ENCODE measurements around the gene FIP1L1. TPM values are rescaled to one million over a fixed set of nuclear protein-coding genes. Genes with fewer than 3 reads are reported as not detected.

FIP1L1 gene
- total and polyA plus RNA-seq, 2 of the 13 experiments (the other 11 are each of a cell fraction or from before 2014, with no cell fraction given): 14.9 to 69.4 TPM

GRCh38 chr4:53485658-53486040 is 108.2 kb downstream of the FIP1L1 start (continued):
- no peak for TF ChIP-seq ZNF18 (CRISPR knock-in tag; IDR thresholded peaks at IDR 0.05; ENCODE audit: insufficient replicate concordance)
- TF ChIP-seq, protein P1, sequence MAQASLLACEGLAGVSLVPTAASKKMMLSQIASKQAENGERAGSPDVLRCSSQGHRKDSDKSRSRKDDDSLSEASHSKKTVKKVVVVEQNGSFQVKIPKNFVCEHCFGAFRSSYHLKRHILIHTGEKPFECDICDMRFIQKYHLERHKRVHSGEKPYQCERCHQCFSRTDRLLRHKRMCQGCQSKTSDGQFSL (CRISPR knock-in tag; IDR thresholded peaks at IDR 0.05): no peak
- no peak for TF ChIP-seq ZBTB42 (CRISPR knock-in tag; IDR thresholded peaks at IDR 0.05)
- no peak for TF ChIP-seq EED (CRISPR knock-in tag; IDR thresholded peaks at IDR 0.05)
- TF ChIP-seq ZFP41 (CRISPR knock-in tag; IDR thresholded peaks at IDR 0.05; ENCODE audit: borderline replicate concordance): no peak
- TF ChIP-seq THAP11 (CRISPR knock-in tag; IDR thresholded peaks at IDR 0.05): no peak
- TF ChIP-seq KLF12 (CRISPR knock-in tag; IDR thresholded peaks at IDR 0.05; ENCODE audit: borderline replicate concordance): no peak
- no peak for TF ChIP-seq CBX2 (IDR thresholded peaks at IDR 0.05; ENCODE audit: low read depth, low read length)
- TF ChIP-seq CBX2 (CRISPR knock-in tag; IDR thresholded peaks at IDR 0.05; ENCODE audit: low read depth): no peak

GRCh38 chr4:53487766-53488165 is 110.3 kb downstream of the FIP1L1 start:
- H3K27me3 ChIP-seq (ENCODE audit: control insufficient read depth in 1 of 2, insufficient read depth in 2 of 2, low read length in 2 of 2): 0 out of 5 replicates have a peak, but pooled peaks cover 0 to 4% of the 10 kb centered on the region in 2 experiments
- no peak overlapping the region for H3K27ac ChIP-seq (ENCODE audit: extremely low read length, insufficient read depth, low read length)
- H3K9ac ChIP-seq (ENCODE audit: insufficient read depth, low read depth, low read length): no peak overlapping the region
- no peaks in the 10 kb centered on the region for H3K9me3 ChIP-seq (ENCODE audit: low read length)
- H3K36me3 ChIP-seq (replicated peaks in 1 of 2; ENCODE audit: control insufficient read depth in 1 of 2, insufficient read depth in 2 of 2, low read length in 2 of 2): no peaks in the 10 kb centered on the region
- ChIA-PET POLR2A (no interaction called here), CTCF (ENCODE audit: low intra/inter-chr PET ratio, low total read pairs) (no interaction called here)
- no peak overlapping the region for H3K4me2 ChIP-seq (ENCODE audit: low read depth, low read length)
- no TSS peak for BruUV-seq (replicated peaks)
- no peak for DNase-seq (ENCODE audit: low spot score)
- no peaks in the 10 kb centered on the region for H4K20me1 ChIP-seq (ENCODE audit: insufficient read depth, low read length)
- no peak for ATAC-seq
- in situ Hi-C loops (cut with HindIII; ENCODE audit: extremely low pct_ligation_motif_present, low pct_unique_long_range_greater_than_20kb): loop anchor here (25.0 kb wide), 1 partner anchor 750 kb away; the partner anchor contains the start of gene PDGFRA
- H2AFZ ChIP-seq (ENCODE audit: low read length): no peak overlapping the region
- intact Hi-C loops (cut with micrococcal nuclease; ENCODE audit: unreplicated experiment): no loop called here
- no peaks in the 10 kb centered on the region for H3K79me2 ChIP-seq (ENCODE audit: insufficient read depth, low read length)
- FAIRE-seq: no peak
- H3K4me3 ChIP-seq (replicated peaks in 1 of 3; ENCODE audit: insufficient read depth in 1 of 3, low read depth in 2 of 3, low read length in 3 of 3): no peak overlapping the region
- H3K4me1 ChIP-seq (ENCODE audit: insufficient read depth, low read length): no peaks in the 10 kb centered on the region
- TF ChIP-seq U2AF2 (IDR thresholded peaks at IDR 0.05; ENCODE audit: low read depth, low read length) (no peak), ZSCAN29 (CRISPR knock-in tag; conservative IDR thresholded peaks at IDR 0.05) (no peak), ZNF878 (CRISPR knock-in tag; IDR thresholded peaks at IDR 0.05) (no peak), RARA (CRISPR knock-in tag; IDR thresholded peaks at IDR 0.05) (no peak), ZNF7 (CRISPR knock-in tag; IDR thresholded peaks at IDR 0.05) (no peak), PHF21A (CRISPR knock-in tag; IDR thresholded peaks at IDR 0.05) (no peak), TFE3 (CRISPR knock-in tag; IDR thresholded peaks at IDR 0.05) (no peak), ZNF121 (CRISPR knock-in tag; IDR thresholded peaks at IDR 0.05) (no peak)
